Lower leg skin (tissue), 4 donors: ENCODE measurements around the gene SKOR2. TPM values are rescaled to one million over a fixed set of nuclear protein-coding genes. Genes with fewer than 3 reads are reported as not detected.

Source experiments
- DNase-seq, 2 donors: peaks; one replicate each; pipeline ENCODE4 v3.0.0-alpha.2; 2019; ENCODE audit warnings: low spot score in 2 of 2
- H3K4me3 ChIP-seq: fragments of 200-600 bp; sonication (generic); 2 replicates; pipeline ENCODE4 v1.5.1; 2017; ENCODE audit warnings: mild to moderate bottlenecking, low read depth; ENCODE audit not compliant: poor library complexity, severe bottlenecking
- POLR2A ChIP-seq, 2 donors: fragments of 450-650 bp; IDR thresholded peaks; one replicate each; pipeline ENCODE4 v1.6.1; 2016 to 2017; ENCODE audit warnings: antibody characterized with exemption in 2 of 2, mild to moderate bottlenecking in 1 of 2, moderate library complexity in 1 of 2
- WGBS, 2 donors: methylation state at CpG; one replicate each; pipeline ENCODE4 v1.1.5; 2018; 5-methylcytosine and 5-hydroxymethylcytosine counted together
- intact Hi-C: fragments of 100-400 bp; cut with DNase I; formaldehyde crosslinking; loops from one replicate; pipeline ENCODE4 v1.15.0; 2023; ENCODE audit warnings: low total_unique reads
- total RNA-seq, 4 donors: library from RNA; depleted of rRNA; stranded (reverse); fragments of >200 nt; gene quantifications; one replicate each; pipeline ENCODE4 v1.1.0, GENCODE V29; 2016
- TF ChIP-seq, protein P1 (sequence below), 3 donors: fragments of 450-650 bp; IDR thresholded peaks; one replicate each; pipeline ENCODE4 v1.5.1; 2016; ENCODE audit warnings: antibody characterized with exemption in 3 of 3, mild to moderate bottlenecking in 3 of 3, moderate library complexity in 2 of 3

The SKOR2 gene
- total RNA-seq, 4 donors from 2014 or later, result not detected

DNA sequence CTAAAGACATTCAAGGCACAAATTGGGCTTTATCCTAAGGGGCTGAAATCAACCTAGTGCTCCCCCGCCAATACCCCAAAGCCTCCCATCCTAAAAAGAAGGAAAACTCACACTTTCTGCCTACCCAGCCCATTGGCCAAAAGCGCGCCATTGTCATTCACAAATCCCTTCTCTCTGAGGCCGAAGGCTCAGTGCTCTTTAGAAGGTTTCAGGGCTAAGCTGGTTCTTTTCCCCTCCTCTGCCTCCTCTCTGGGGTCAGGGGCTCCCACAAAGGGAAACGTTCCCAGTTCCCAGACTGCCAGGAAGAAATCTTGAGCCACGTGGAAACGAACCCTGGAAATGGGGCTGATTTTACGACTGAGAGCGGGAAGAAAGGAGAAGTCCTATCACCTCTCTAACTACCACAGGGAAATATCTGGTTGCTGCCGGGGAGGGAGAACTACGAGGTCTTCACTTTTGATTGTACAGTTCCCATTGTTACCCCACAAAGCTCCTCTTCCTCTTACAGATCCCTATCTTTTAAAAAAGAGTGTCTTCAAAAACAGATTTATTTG is 1.7 kb upstream of the SKOR2 start:
- H3K4me3 ChIP-seq, result no peak overlapping the region
- TF ChIP-seq, protein P1, sequence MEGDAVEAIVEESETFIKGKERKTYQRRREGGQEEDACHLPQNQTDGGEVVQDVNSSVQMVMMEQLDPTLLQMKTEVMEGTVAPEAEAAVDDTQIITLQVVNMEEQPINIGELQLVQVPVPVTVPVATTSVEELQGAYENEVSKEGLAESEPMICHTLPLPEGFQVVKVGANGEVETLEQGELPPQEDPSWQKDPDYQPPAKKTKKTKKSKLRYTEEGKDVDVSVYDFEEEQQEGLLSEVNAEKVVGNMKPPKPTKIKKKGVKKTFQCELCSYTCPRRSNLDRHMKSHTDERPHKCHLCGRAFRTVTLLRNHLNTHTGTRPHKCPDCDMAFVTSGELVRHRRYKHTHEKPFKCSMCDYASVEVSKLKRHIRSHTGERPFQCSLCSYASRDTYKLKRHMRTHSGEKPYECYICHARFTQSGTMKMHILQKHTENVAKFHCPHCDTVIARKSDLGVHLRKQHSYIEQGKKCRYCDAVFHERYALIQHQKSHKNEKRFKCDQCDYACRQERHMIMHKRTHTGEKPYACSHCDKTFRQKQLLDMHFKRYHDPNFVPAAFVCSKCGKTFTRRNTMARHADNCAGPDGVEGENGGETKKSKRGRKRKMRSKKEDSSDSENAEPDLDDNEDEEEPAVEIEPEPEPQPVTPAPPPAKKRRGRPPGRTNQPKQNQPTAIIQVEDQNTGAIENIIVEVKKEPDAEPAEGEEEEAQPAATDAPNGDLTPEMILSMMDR (IDR thresholded peaks at IDR 0.05), result no peak
- TF ChIP-seq POLR2A (IDR thresholded peaks at IDR 0.05), result no peak
- DNase-seq, result no peak
- intact Hi-C loops, result no loop called here
- 7% methylated on average over 11 of the region's 11 CpGs for WGBS, 2 donors

DNA sequence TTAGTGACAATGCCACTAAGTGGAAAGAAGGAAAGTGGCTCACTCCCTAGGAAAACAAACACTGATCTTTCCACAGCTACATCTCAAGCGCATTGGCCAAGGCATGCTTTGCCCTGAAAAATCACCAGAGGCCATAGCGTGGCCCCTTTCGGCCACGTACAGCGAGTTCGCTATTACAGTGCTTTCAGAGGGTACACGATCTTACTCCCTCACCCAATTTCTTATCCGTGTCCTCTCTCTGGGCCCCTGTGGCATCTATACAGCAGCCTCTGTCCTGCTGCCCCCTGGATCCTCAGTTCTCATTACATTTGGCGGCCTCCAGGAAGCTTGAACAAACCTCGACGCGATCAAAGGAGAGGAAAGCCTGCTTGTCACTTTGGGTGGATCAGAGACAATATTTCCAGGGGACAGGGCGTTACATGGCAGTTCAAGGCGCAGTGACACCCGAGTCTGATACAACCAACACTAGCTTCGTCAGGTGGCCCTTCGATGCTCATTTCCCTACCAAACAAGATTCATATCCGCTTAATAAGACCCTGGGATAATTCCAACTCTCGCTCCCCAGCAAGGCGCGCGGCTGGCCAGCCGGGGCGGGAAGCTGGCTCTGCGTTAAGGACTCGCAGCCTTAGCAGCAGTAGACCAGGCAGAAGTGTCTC is 941 bp downstream of the SKOR2 start:
- DNase-seq, result no peak
- no peak for TF ChIP-seq POLR2A (IDR thresholded peaks at IDR 0.05)
- TF ChIP-seq, protein P1 (IDR thresholded peaks at IDR 0.05), result no peak
- 5 to 6% methylated on average over 26 of the region's 26 CpGs for WGBS, 2 donors
- intact Hi-C loops, result no loop called here
- no peak overlapping the region for H3K4me3 ChIP-seq

DNA sequence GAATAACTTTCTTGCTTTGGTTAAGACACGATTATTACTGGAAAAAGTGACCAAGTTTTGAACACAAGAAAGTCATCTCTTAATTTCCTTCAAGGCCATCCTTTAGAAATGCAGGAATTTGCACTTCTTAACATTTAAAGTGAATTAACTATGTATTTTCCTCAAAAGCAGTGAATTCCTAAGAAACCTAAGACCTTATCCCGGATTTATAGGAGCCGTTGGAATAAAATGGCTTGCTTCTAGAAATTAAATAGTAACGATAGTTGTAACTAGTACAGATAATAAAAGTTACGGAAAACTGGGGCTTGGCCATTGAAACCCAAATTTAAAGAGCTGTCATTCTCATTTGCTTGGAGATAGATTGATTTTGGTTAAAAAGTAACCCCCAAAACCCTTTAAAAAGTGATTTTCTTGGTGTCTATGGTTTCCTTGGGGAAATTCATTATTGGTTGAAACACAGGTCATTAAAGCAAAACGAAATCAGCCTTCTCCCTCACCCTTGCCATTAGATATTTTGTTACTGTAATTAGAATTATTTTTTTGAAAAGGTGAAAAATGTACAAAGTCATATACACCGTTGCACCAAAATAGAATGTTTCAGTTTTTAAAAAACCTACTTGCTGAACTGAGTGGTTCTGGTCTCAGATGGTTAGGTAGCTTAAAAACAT is 2.0 kb downstream of the SKOR2 start:
- intact Hi-C loops, result no loop called here
- 9% methylated on average over 7 of the region's 7 CpGs for WGBS, 2 donors
- no peak for TF ChIP-seq POLR2A (IDR thresholded peaks at IDR 0.05)
- TF ChIP-seq, protein P1 (IDR thresholded peaks at IDR 0.05), result no peak

DNA sequence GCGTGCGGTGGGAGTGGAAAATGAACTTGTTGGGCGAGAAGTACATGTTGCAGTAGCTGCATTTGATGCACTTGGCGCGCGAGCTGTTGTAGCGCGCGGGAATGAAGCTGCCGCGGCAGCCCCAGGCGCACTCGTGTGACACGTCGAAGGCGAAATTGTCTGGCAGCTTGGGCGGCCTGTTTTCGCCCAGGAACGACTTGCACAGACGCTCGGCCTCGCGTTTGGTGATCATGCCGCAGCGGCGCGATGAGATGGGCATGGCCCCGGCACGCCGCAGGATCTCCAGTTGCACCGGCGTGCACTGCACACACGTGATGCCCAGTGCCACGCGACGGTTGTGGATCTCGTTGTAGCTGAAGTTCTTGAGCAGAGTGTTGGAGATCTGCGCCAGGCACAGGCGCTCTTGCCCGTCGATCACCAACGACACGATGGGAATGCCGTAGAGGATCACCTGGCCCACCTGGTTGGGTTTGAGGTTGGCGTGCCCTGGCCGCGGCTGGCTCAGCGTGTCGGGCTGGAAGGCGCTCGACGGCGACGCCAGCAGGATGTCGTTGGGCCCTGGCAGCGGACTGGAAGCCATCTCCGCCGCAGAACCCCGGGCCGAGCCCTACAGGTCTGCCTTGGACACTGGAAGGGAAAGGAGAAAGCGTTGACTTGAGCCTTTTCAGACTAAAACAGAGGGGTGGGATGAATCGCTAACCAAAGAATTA is 2.7 kb downstream of the SKOR2 start:
- WGBS, 2 donors, result 9 to 11% methylated on average over 32 to 60 of the region's 62 CpGs
- intact Hi-C loops, result no loop called here
- TF ChIP-seq, protein P1 (IDR thresholded peaks at IDR 0.05), result no peak
- TF ChIP-seq POLR2A (IDR thresholded peaks at IDR 0.05), result no peak
- no peak for DNase-seq
- no peak overlapping the region for H3K4me3 ChIP-seq

More for the DNA sequence above, 2.0 kb downstream of the SKOR2 start:
- H3K4me3 ChIP-seq, result no peak overlapping the region
- no peak for DNase-seq

DNA sequence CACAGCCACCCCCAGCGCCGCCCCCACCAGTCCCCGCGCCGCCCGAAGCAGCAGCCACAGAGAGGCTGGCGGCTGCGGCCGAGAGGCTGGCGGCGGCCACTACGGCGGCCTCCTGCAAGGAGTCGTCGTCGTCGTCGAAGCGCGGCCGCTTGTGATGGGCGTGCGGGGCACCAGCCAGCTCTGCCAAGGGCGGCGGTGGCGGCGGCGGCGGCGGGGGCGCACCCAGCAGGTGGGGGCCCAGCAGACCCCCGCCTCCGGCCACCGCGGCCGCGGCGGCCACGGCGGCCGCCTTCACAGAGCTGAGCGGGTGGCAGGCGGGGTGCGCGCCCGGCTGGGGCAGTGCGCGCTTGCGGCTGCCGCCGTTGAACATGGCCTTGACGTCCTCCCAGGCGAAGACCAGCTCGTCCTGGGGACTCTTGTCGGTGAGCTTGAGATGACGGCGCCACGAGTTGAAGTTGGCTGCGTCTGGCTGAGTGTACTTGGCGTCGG is 3.3 kb downstream of the SKOR2 start:
- H3K4me3 ChIP-seq, result no peak overlapping the region
- intact Hi-C loops, result no loop called here
- no peak for DNase-seq
- WGBS, 2 donors, result 5 to 13% methylated on average over 22 to 36 of the region's 61 CpGs
- TF ChIP-seq POLR2A (IDR thresholded peaks at IDR 0.05), result no peak
- TF ChIP-seq, protein P1 (IDR thresholded peaks at IDR 0.05), result no peak
